GM20431 (cell line): ENCODE data around the gene GAB1.

Experiments
- in situ Hi-C: fragments of 300-500 bp; cut with MseI, MboI; formaldehyde crosslinking; loops from one replicate; pipeline ENCODE4 v1.15.0; 2020; ENCODE audit warnings: low sequenced_read_pairs; ENCODE audit not compliant: unreplicated experiment

The GAB1 gene

GRCh38 chr4:143355540-143356217 lies 19.0 kb downstream of the GAB1 start:
- in situ Hi-C loops: no loop called here

GRCh38 chr4:143356493-143356892 lies 19.8 kb downstream of the GAB1 start:
- in situ Hi-C loops: no loop called here

- in situ Hi-C loops: no loop called here
Observed at GRCh38 chr4:143357161-143357845, 20.6 kb downstream of the GAB1 start.

- in situ Hi-C loops: no loop called here
Observed at GRCh38 chr4:143358419-143358818, 21.7 kb downstream of the GAB1 start.

GRCh38 chr4:143358923-143359643 lies 22.4 kb downstream of the GAB1 start:
- in situ Hi-C loops: no loop called here

- in situ Hi-C loops: no loop called here
Observed at GRCh38 chr4:143359644-143360193, 23.0 kb downstream of the GAB1 start.

GRCh38 chr4:143360838-143361625 lies 24.4 kb downstream of the GAB1 start:
- in situ Hi-C loops: no loop called here

GRCh38 chr4:143362349-143363046 lies 25.8 kb downstream of the GAB1 start:
- in situ Hi-C loops: no loop called here

GRCh38 chr4:143363332-143363731 lies 26.7 kb downstream of the GAB1 start:
- in situ Hi-C loops: no loop called here

- in situ Hi-C loops: no loop called here
Observed at GRCh38 chr4:143364063-143364462, 27.4 kb downstream of the GAB1 start.

- in situ Hi-C loops: no loop called here
Observed at GRCh38 chr4:143367863-143368262, 31.2 kb downstream of the GAB1 start.

GRCh38 chr4:143369552-143369951 lies 32.9 kb downstream of the GAB1 start:
- in situ Hi-C loops: no loop called here

GRCh38 chr4:143372093-143372915 lies 35.6 kb downstream of the GAB1 start:
- in situ Hi-C loops: no loop called here

GRCh38 chr4:143374255-143374654 lies 37.6 kb downstream of the GAB1 start:
- in situ Hi-C loops: no loop called here

GRCh38 chr4:143374771-143375170 lies 38.1 kb downstream of the GAB1 start:
- in situ Hi-C loops: no loop called here

GRCh38 chr4:143375326-143376073 lies 38.8 kb downstream of the GAB1 start:
- in situ Hi-C loops: no loop called here

GRCh38 chr4:143377611-143378099 lies 41.0 kb downstream of the GAB1 start:
- in situ Hi-C loops: no loop called here

- in situ Hi-C loops: no loop called here
Observed at GRCh38 chr4:143380629-143381028, 44.0 kb downstream of the GAB1 start.
